Muscle of arm (tissue), 12 donors: ENCODE data around the gene UBE2F. TPM values are rescaled to one million over a fixed set of nuclear protein-coding genes. Genes with fewer than 3 reads are reported as not detected.
"Not testable (repeated sequence)": the region's sequence is repeated elsewhere in the genome, so short reads cannot be mapped to it uniquely, and the experiment has no call there.

Experiments used
- DNase-seq: peaks from one replicate; pipeline ENCODE4 v3.0.0-alpha.2; 2013
- polyA plus RNA-seq, 12 donors: library from polyadenylated mRNA; unstranded; fragments of 120-200 nt; gene quantifications; one replicate each; pipeline ENCODE4 v1.2.1, GENCODE V29; 2013; ENCODE audit not compliant: insufficient read length in 12 of 12

Gene UBE2F
- polyA plus RNA-seq, 12 donors: 34.3 to 49.0 (median 40.4) TPM; not detected in 1

- DNase-seq: no peak
Observed at GRCh38 chr2:237941239-237941638, 25.6 kb upstream of the UBE2F start.

- DNase-seq: no peak
Observed at GRCh38 chr2:237942513-237942899, 24.3 kb upstream of the UBE2F start.

GRCh38 chr2:237943395-237944094 lies 23.3 kb upstream of the UBE2F start:
- no peak for DNase-seq

- DNase-seq: no peak
Observed at GRCh38 chr2:237944302-237944701, 22.5 kb upstream of the UBE2F start.

DNA sequence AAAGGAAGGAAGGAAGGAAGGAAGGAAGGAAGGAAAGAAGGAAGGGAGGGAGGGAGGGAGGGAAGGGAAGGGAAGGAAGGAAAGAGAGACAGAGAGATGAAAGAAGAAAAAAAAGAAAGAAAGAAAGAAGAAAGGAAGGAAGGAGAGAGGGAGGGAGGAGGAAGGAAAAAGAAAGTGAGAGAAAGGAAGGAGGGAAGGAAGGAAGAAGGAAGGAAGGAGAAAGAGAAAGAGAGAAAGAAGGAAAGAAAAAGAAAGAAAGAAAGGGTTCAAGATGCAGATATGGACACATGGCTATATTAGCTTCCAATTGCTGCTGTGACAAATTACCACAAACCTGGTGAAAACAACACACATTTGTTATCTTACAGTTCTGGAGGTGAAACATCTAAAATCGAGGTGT lies 20.4 kb upstream of the UBE2F start:
- DNase-seq: no peak

DNA sequence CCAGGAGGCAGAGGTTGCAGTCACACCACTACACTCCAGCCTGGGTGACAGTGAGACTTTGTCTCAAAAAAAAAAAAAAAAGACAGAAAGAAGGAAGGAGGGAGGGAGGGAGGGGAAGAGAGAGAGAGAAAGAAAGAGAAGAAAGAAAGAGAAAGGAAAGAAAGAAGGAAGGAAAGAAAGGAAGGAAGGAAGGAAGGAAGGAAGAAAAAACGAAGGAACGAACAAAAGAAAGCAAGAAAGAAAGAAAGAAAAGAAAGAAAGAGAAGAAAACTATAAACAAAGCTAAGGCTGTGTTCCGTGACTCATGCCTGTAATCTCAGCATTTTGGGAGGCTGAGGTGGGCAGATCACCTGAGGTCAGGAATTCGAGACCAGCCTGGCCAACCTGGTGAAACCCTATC lies 15.5 kb upstream of the UBE2F start:
- DNase-seq: not testable (repeated sequence)

DNA sequence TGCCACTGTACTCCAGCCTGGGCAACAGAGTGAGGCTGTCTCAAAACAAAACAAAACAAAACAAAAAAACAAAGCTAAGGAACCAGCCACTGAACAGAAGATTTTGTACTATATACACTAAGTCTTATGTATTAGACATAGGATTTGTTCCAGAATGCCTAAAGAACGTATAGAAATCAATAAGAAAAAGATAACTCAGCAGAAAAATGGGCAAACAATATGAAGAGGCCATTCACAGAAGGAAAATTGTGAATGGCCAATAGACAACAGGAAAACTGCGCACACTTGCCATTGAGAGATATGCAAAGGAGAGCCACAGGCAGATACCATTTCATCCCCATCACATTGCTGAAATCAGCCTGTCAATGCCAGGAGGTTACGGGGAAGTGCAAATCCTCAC lies 14.9 kb upstream of the UBE2F start:
- DNase-seq: no peak

DNA sequence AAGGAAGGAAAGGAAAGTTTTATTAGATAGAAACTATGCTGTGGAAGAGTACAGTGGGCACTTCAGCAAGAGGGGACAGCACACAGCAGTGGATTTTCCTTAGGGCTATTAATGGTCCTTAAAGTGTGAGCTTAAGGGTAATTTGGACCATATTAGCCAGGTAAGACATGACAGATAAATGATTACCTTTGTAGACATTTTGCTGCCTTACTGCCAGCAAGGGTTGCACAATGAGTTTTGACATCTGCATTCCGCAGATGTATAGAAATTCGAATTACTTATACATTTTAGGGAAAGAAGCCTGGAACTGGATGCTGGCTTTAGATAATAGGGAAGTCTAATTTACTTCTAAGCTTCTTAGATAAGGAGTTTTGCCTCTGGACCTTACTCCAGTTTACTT lies 14.0 kb upstream of the UBE2F start:
- no peak for DNase-seq

DNA sequence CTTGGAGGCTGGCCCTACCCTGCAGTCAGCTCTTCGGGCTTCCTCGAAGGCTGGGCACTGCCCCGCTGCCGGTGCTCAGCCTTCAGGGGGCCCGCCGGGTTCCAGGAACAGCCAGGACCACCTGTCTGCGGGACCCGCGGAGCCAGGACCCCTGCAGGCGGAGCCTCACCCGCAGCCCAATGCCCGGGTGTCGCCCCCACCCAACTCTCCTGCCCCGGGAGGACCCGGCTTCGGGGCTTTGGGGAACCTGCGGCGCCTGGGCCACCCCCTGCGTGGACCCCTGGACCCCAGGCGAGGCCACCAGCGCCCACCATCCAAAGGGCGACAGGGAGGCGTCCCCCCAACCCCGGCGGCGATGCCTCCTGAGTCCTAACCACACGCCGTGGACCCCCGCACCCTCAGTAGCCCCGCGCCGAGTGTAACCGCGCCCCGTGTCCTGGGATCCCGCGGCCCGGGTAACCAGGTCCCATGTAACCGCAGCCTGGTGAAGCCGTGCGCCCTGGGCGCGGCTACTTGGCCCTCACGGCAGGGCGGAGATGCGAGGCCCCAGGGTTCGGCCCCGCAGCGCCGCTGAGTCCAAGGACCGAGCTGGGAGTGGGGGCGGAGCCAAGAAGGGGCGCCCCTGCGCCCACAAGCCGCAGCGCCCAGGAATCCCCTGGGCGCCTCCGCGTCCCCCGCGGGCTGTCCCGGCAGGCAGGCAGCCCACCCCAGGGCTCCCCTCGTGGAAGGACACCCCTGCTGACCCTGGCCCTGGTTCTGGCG lies 11.0 kb upstream of the UBE2F start:
- no peak for DNase-seq

DNA sequence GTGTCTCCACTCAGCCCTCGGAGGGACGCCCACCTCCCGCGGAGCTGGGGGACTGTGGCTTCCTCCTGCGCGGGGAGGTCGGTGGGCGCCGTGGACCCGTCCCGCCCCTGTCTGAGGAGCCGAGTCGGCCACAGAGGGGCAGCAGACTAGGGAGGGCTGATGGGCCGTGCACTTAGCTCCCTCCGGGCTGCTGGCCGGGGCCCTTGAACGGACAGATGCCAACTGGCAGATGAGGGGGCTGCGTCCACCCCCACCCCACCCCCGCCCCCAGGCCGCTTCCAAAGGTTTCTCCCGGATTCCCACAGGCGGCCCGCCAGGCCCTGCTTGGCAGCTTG lies 10.4 kb upstream of the UBE2F start:
- DNase-seq: no peak

DNA sequence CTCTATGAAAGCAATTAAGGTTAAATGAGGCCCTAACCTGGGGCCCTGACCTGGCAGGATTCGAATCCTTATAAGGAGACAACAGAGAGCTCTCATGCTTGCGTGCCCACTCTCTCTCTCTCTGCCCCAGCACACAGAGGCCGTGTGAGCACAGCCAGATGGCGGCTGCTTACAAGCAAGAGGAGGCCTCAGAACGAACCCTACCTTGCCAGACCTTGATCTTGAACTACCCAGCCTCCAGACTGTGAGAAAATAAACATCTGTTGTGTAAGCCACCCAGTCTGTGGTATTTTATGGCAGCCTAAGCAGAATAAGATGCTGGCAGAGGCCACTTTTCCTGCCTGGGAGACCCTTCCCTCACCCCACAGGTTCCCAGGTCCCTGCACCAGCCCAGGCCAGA lies 5.2 kb upstream of the UBE2F start:
- no peak for DNase-seq

DNA sequence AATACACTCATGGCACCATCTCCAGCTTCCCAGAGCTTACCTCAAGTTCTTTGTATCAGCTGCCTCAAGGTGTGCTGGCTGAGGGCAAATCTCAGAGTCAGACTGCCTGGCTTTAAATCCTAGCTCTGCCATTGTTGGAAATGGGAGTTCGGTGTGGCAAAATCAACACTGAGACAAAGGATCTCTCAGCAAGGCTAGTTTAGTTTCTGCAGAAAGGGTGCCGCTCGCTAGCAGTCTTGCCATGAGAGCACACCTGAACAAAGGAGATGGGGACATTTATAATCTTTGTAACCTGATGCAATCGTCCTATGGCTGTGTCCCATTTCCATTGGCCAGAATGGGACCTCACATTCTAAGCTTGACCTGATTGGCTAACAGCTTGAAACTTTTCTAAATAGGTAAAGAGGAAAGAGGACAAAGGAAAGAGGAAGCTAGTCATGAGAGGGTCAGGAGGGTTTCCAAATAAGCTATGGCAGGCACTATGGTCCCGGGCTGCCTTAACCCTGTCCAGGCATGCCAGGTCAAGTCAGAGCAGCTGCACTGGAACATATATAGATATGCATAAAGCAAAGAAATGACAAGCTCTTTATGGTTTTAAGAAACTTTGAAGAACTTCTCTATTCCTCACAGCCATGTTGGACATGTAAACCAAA lies 4.3 kb upstream of the UBE2F start:
- DNase-seq: no peak

DNA sequence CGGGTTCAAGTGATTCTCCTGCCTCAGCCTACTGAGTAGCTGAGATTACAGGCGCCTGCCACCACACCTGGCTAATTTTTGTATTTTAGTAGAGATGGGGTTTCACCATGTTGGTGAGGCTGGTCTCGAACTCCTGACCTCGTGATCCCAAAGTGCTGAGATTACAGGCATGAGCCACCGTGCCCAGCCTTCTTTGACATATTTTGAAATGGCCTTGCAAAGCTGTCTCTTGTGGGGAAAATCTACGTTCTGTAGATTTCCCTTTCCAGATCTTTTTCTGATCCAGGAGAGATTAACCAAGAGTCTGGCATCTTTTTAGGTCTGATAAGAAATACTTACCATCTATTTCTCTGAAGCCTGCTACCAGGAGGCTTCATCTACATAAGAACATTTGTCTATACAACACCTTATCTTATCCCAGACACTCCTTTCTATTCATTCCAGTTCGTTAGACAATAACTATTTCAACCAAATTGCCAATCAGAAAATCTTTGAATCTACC lies 3.3 kb upstream of the UBE2F start:
- not testable (repeated sequence) for DNase-seq

GRCh38 chr2:237964194-237964577 lies 2.6 kb upstream of the UBE2F start:
- DNase-seq: no peak

DNA sequence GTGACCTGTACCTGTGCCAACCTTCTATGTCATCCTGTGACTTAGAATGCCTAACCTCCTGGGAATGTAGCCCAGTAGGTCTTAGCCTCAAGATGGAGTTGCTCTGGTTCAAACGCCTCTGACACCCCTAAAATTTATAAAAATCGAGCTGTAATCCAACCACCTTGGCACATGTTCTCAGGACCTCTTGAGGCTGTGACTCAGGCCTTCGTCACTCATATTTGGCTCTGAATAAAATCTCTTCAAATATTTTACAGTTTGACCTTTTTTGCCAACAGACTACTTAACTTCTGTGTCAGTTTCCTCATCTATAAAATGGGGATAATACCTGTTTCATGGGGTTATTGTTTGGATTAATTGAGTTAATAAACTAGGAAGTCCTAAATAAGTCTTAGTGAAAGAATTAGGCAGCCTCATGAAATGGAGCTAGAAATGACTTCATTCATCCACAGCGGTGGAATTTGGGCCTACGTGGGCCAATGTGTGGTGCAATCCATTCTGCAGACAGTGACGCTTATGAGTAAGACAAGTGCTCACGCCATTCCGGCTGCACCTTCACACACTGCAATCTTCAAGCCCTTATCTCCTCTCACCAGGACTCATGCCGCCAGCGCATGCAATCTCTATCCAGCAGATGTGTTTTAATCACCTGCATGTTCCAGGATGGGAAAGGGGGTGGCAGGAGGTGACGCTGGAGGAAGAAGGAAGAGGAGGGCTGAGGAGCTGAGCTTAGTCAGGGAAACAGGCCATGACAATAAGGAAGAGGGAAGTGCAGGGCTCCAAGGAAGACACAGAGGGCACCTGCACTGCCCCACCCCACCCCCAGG lies 2.0 kb upstream of the UBE2F start:
- no peak for DNase-seq

GRCh38 chr2:237965844-237966243 lies 970 bp upstream of the UBE2F start:
- DNase-seq: not testable (repeated sequence)

DNA sequence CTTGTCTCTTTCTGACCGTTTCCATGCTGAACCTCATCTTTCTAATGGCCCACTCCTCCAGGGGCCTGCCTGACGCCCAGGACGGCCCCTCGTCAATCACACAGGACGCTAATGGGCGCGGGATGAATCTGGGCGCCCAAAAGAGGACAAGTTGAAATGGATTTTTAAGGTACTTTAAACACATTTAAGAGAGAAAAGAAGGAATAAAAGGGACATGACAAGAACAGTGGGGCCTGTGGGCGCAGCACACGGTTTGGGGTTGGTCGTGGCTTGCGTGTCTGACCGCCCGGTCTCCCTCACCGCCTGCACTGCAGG lies 607 bp upstream of the UBE2F start:
- DNase-seq: no peak

- DNase-seq: no peak
Observed at GRCh38 chr2:237967463-237967951, 693 bp downstream of the UBE2F start.

GRCh38 chr2:237968048-237968862 lies 1.4 kb downstream of the UBE2F start:
- DNase-seq: peak; percentile 64

DNA sequence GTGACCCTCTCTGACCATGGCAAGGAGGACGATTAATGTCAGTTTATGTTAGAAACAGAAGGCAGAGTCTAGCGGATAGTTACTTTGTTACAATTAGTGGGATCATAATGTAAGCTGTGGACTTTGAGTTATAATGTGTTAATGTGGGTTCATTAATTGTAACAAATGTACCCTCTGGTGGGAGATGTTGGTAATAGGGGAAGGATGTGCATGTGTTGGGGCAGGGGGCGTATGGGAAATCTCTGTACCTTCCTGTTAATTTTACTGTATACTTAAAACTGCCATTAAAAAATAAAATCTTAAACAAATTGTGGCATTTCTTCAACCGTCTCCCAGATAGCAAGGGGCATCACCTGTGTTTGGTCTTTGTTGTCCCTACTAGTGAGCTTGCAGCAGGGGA lies 4.8 kb downstream of the UBE2F start:
- DNase-seq: no peak

GRCh38 chr2:237972211-237972610 lies 5.4 kb downstream of the UBE2F start:
- DNase-seq: no peak
